Inferior parietal cortex (tissue), 1 donor: ENCODE results near the gene AHRR.

Experiments
- DNase-seq: peaks from one replicate; pipeline ENCODE4 v3.0.0-alpha.2; 2016; ENCODE audit errors: extremely low spot score

The AHRR gene

DNA sequence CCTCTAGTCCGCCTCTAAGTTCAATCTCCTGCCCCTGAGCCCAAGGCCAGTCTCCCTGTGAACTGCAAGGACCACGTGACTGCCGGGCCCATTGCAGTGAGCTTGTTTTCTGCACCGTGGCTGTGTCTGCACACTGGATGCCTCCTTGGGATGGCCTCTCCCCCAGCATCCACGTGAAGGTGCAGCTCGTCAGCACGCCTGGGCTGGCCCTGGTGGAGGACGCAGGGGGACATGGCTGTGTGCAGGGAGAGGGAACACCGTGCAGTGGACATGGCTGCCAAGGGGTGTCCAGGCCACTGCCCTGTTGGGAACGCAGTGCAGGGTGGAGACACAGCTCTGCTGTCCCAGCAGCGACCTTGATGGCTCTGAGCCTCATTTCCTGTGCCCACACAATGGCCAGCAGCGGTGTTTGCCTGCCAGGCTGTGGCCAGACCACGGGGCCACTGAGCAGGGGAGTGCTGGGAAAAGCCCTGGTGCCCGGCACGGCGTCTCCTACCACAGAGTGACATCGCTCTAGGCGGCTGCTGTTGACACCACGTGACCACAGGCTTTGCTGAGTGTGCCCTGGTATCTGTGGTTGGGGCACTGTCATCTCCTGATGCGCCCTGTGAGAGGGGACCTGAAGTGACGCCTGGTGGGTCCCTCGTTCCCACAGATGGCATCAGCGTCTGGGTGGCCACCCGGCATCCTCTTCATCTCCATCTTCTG lies 94.6 kb downstream of the AHRR start:
- DNase-seq = no peak

DNA sequence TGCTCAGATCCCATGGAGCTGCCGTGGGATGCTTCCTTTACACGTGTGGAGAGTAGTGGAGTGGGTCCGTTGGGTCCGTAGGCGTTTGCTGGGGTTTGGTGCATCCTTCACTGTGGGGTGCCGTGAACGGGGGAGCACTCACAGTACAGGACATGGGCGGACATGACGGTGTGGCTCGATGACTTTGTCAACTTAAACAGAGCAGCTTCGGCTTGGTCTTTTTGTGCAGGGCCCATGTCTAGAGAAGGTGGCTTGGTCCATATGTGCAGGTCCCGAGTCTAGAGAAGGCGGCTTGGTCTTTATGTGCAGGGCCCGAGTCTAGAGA lies 95.1 kb downstream of the AHRR start:
- no peak for DNase-seq

- DNase-seq = no peak
Measured at GRCh38 chr5:417301-418161, 96.0 kb downstream of the AHRR start.

DNA sequence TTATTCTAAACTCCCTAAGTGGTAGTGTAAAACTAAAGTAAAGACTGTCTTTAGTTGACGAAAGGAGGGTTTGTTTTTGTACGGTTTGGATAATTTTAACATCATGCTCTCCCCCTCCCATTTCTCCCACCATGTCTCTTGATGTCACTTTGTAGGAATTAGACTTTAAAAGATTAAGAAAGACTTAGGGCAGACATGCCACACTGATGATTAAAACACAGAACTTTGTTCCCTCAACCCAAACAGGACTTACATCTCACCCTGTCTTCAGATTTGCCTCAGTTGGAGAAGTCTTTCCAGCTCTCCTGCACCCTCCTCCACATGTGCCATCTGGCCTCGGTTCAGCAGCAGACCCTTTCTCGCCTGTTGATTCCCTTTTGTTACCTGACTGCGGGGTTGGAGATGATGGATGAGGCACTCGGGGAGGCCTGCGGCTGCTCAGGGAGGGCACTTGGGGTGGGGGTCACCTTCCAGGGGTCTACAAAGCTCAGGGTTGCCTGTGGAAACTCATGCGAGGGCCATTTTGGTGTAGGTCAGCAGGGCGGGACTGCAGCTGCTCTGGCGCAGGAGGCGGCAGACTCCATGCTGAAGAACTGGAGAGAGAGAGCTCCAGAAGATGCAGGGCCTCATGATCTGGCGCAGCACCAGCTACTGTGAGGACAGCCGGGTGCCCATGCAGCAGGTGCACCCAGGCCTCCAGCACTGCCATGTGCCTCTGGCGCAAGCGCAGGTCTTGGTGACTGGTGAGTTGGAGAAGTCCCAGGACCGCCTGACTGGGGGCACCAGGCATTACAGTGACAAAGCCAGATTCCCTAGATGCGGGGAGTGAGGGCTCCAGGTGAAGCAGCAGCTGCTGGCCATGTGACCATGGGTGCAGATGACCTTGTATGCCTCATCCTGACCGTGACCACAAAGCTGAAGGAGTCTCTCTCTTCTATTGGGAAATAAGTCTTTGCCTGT lies 96.9 kb downstream of the AHRR start:
- DNase-seq = no peak

GRCh38 chr5:419970-420369 lies 98.5 kb downstream of the AHRR start:
- no peak for DNase-seq

GRCh38 chr5:420632-421286 lies 99.2 kb downstream of the AHRR start:
- DNase-seq = no peak

DNA sequence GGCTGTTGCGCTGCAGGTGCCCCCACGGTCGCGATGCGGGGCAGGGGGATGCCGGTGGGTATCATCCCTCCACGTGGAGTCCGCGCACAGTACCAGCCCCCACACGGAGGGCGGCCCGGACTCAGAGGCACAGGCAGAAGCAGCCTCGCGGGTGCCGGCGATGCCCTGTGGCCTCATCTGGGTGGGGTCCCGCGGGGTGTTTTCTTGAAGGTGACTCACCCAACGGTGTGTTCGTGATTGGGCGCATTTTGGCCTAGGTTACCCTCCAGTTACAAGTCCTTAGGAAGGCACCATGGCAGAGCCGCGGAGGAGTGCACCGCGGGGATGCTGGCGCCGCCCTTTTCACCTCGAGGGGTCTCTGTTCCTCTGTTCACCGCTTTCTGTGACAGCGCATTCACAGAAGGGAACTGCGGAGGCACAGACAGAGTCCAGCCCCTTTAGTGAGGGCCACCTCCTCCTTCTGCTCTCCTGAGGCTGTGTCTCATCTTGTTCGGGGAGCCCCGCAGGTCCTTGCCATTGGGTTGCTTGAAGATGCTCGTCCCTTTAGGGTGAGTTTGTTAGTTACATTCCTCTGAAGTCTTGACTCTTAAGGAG lies 99.9 kb downstream of the AHRR start:
- no peak for DNase-seq

- DNase-seq = no peak
Measured at GRCh38 chr5:421901-422300, 100.4 kb downstream of the AHRR start.

- no peak for DNase-seq
Measured at GRCh38 chr5:422323-423232, 101.1 kb downstream of the AHRR start.

DNA sequence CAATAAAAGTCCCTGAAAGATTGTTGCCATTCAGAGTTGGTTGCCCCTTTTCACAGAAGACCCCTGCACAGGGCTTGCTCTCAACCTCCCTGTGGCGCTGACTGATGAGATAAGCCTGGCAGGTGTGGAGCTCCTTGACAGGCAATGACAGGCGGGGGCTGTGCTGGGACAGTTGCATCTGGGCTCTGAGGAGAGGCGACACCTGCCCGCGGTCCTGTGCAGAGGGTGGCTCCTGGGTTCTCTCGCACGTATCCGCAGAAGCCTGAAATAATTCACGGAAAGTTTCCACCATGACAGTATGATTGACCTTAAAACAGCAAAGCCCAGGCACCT lies 101.7 kb downstream of the AHRR start:
- DNase-seq = no peak

DNA sequence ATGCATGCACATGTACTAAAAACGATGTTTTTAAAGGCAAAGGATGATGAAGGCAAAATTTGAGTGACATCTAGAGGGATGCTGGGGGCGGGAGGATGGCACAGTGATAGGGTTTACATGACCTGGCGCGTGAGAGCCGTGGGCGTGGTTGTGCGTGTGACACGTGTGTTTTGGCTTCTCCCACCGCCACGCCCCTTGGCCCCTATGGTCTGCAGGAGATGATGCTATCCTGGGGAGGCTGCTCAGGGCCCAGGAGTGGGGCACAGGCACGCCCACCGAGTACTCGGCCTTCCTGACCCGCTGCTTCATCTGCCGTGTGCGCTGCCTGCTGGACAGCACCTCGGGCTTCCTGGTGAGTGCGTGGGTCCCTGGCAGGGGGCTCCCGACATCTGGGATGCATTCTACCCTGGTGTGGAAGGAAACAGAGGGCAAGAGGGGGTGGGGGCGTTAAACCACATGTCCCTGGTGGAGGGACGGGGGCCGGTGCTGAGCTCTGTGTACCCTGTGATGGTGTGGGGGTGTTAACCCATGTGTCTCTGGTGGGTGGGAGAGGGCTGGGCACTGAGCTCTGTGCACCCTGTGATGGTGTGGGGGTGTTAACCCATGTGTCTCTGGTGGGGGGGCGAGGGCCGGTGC lies 102.2 kb downstream of the AHRR start:
- DNase-seq = no peak

DNA sequence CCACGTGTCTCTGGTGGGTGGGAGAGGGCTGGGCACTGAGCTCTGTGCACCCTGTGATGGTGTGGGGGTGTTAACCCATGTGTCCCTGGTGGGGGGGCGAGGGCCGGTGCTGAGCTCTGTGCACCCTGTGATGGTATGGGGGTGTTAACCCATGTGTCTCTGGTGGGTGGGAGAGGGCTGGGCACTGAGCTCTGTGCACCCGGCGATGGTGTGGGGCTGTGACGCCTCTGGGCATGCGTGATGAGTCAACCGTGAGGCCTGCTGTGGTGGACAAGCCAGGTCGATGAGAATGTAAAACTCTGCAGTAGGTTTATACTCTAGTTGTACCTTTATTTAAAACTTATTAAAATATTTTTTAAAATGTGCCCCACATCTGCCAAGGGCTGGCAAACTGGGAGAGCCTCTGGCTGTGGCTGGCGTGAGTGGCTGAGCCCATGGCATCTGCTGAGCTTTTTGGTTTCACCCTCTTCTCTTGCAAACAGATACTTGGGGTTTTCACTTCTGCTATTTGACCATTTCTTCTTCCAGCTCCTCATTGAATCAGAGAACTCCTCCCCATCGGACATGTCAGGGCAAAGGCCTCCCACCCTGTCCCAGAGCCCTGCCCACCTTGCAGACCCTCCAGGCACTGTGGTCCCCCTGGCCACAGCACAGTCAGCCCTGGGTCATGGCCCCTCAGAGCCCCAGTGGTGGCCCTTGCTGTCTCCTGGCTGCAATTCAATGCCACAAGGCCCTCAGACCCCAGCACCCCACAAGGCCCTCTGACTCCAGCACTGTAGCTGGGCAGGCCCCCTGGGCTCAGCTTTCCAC lies 103.0 kb downstream of the AHRR start:
- DNase-seq = no peak

GRCh38 chr5:425714-426113 lies 104.2 kb downstream of the AHRR start:
- DNase-seq = peak; percentile 46

DNA sequence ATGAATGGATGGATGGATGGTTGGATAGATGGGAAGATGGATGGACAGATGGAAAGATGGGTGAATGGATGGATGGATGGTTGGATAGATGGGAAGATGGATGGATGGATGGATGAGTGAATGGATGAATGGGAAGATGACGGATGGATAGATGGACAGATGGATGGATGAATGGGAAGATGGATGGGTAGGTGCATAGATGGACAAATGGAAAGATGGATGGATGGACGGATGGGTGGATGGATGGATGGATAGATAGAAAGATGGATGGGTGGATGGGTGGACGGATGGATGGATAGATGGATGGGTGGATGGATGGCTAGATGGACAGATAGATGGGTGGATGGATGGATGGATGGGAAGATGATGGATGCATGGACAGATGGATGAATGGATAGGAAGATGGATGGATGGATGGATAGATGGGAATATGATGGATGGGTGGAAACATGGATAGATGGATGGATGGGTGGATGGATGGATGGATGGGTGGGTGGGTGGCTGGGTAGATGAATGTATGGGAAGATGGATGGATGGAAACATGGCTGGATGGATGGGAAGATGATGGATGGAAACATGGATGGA lies 105.0 kb downstream of the AHRR start:
- DNase-seq = no peak

- no peak for DNase-seq
Measured at GRCh38 chr5:427415-428087, 106.0 kb downstream of the AHRR start.

- DNase-seq = no peak
Measured at GRCh38 chr5:428219-428618, 106.7 kb downstream of the AHRR start.

DNA sequence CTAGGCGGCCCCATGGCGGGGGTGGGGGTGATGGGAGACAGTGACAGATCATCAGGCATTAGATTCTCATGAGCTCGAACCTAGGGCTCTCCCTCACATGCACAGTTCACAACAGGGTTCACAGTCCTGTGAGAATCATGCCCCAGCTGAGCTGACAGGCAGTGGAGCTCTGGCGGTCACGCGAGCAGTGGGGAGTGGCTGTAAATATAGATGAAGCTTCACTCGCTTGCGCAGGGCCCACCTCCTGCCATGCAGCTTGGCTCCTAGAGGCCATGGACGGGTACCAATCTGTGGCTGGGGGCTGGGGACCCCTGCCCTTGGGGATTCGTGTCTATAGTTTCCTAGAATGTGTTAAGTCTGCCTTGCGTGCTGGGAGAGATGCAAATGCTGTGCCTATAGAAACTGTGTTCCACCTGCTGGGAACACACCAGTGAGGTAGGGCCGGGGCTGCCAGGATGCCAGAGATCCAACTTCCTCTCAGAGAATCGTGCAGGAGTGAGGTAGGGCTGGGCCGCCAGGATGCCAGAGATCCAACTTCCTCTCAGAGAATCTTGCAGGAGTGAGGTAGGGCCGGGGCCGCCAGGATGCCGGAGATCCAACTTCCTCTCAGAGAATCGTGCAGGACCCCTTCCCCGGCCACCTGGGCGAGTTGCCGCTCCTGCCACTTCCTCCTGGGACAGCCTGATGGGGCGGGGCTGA lies 107.4 kb downstream of the AHRR start:
- no peak for DNase-seq
